Breast epithelium (tissue), 3 donors: Measurements from ENCODE around the gene KCNIP4.

Source experiments
- CTCF ChIP-seq, 3 donors: fragments of 450-650 bp; IDR thresholded peaks; one replicate each; pipeline ENCODE4 v1.5.1; 2016 to 2017; ENCODE audit warnings: antibody characterized with exemption in 3 of 3, mild to moderate bottlenecking in 3 of 3, moderate library complexity in 3 of 3
- POLR2AphosphoS5 ChIP-seq, 3 donors: sonication (generic); formaldehyde crosslinking; IDR thresholded peaks; one replicate each; pipeline ENCODE4 v1.6.1; 2017; ENCODE audit warnings: antibody characterized with exemption in 3 of 3

DNA sequence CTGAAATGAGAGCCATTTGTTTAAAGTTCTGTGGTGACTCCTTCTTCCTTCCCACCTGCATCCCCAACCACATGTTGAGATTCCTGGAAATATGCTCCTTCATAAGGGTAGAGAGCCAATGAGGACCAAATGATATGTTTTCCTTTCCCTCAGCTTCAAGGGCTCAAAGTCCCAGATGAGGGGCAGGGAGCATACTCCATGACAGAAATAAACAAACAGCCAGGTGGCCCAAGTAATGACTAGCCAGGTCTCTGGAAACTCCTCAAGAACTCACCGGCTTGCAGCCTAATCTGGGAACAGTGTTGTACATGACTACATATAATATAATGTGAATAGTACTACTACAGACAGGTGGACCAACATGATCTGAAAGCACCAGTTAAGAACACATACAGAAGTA is 856.0 kb downstream of the KCNIP4 start:
- TF ChIP-seq POLR2AphosphoS5 (IDR thresholded peaks at IDR 0.05), result no peak
- no peak for TF ChIP-seq CTCF (IDR thresholded peaks at IDR 0.05)
